Measurements from ENCODE around the gene CCDC136.

The CCDC136 gene

DNA sequence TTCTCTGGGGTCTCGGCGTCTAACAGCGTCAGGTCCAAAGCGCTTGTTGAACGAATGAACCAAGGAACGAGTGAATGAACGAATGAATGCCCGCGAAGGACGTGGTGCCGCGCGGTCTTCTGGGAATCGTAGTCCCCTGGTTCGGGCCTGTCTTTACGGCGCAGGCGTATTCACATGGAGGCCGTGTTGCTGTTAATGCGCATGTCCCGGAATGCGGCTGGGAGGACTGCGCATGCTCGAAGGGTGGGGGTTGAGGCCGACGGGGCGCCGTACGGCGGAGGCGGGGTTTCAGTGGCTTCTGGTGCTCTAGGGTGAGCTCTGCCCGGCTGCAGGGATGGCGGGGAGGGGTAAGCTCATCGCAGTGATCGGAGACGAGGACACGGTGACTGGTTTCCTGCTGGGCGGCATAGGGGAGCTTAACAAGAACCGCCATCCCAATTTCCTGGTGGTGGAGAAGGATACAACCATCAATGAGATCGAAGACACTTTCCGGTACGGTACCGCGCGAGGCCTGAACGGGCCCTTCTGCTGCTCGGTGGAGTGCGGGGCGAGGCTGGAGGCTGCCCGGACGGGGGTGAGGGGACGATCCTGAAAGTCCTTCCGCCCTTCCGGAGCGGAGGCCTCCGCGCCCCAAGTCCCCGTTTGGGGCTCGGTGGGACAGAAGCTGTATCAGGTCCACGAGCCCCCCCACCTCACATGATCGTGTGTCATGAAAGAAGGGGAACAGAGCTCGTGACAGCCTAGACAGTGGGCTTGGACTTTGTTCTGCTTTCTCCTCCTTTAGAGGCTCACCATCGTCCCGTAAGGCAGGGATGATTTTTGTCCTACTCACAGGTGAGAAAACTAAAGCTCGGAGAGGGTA lies 71.0 kb downstream of the CCDC136 start, which contains the start of gene ATP6V1F:
ATP6V1F (plus strand) TSS at position 286 of the 862 bp plus-strand sequence; CDS start at position 335, 49 bp downstream.
- H3K9me3 ChIP-seq (ENCODE audit: control insufficient read depth in 1 of 2, low read length in 2 of 2) = no peaks in the 10 kb centered on the region
- peaks cover 7 to 8% of the 10 kb centered on the region in 2 donors for H3K36me3 ChIP-seq (ENCODE audit: control insufficient read depth in 1 of 2, insufficient read depth in 2 of 2, low read length in 2 of 2)

DNA sequence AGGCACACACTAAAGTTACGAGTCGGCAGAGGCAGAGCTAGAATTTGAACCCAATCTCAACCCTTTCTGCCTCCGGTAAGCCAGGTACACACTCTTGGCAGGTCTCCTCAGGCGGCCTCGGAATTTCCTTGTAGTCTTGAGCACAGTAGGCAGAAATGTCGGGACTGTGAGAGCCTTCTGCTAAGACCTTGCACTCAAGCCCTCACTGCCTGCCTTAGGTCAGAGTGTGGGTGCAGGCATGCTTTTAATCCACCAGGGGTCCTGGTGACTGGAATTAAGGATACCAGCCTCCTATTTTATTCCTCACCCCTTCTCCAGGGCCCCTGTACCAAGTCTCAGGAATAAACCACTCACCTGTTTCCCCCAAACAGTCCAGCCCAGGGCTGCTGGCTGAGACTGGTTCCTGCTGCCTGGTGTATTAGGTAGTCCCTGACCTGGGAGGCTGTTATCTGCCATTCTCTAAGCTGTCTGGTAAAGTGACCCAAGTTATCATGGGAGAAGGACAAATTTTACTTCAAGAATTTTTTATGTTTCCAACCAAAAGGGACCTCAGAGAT lies 71.7 kb downstream of the CCDC136 start:
- H3K9me3 ChIP-seq (ENCODE audit: control insufficient read depth in 1 of 2, low read length in 2 of 2) = no peaks in the 10 kb centered on the region
- H3K4me3 ChIP-seq (ENCODE audit: low read depth in 1 of 2, low read length in 2 of 2) = peak overlapping the region; percentile 75 to 97
- peaks cover 7 to 8% of the 10 kb centered on the region in 2 donors for H3K36me3 ChIP-seq (ENCODE audit: control insufficient read depth in 1 of 2, insufficient read depth in 2 of 2, low read length in 2 of 2)
- H3K27me3 ChIP-seq (ENCODE audit: low read depth, low read length) = no peaks in the 10 kb centered on the region
- H3K4me1 ChIP-seq (ENCODE audit: control insufficient read depth in 1 of 2, insufficient read depth in 2 of 2, low read length in 2 of 2) = peaks cover 12 to 37% of the 10 kb centered on the region in 2 donors
- peak overlapping the region; percentile 85 for H3K27ac ChIP-seq (ENCODE audit: low read length)

More for the DNA sequence above, 71.0 kb downstream of the CCDC136 start, which contains the start of gene ATP6V1F:
- Histone ChIP-seq H3K4me1 (ENCODE audit: control insufficient read depth in 1 of 2, insufficient read depth in 2 of 2, low read length in 2 of 2) (peaks cover 12 to 34% of the 10 kb centered on the region in 2 donors), H3K27me3 (ENCODE audit: low read depth, low read length) (no peaks in the 10 kb centered on the region), H3K27ac (ENCODE audit: low read length) (peak within 1 kb of the TSS; percentile 85), H3K4me3 (ENCODE audit: low read depth in 1 of 2, low read length in 2 of 2) (peak within 1 kb of the TSS; percentile 75 to 97)

- Histone ChIP-seq H3K9me3 (ENCODE audit: control insufficient read depth in 1 of 2, low read length in 2 of 2) (no peaks in the 10 kb centered on the region), H3K36me3 (ENCODE audit: control insufficient read depth in 1 of 2, insufficient read depth in 2 of 2, low read length in 2 of 2) (peaks cover 7 to 8% of the 10 kb centered on the region in 2 donors), H3K4me3 (ENCODE audit: low read depth in 1 of 2, low read length in 2 of 2) (no peak overlapping the region), H3K27ac (ENCODE audit: low read length) (no peak overlapping the region), H3K4me1 (ENCODE audit: control insufficient read depth in 1 of 2, insufficient read depth in 2 of 2, low read length in 2 of 2) (peaks cover 8 to 36% of the 10 kb centered on the region in 2 donors), H3K27me3 (ENCODE audit: low read depth, low read length) (no peaks in the 10 kb centered on the region)
Measured at GRCh38 chr7:128865303-128865702, 73.5 kb downstream of the CCDC136 start.

GRCh38 chr7:128865996-128866877 lies 74.5 kb downstream of the CCDC136 start:
- Histone ChIP-seq H3K4me1 (ENCODE audit: control insufficient read depth in 1 of 2, insufficient read depth in 2 of 2, low read length in 2 of 2) (peaks cover 8 to 32% of the 10 kb centered on the region in 2 donors), H3K9me3 (ENCODE audit: control insufficient read depth in 1 of 2, low read length in 2 of 2) (no peaks in the 10 kb centered on the region), H3K27ac (ENCODE audit: low read length) (no peak overlapping the region), H3K4me3 (ENCODE audit: low read depth in 1 of 2, low read length in 2 of 2) (no peak overlapping the region), H3K27me3 (ENCODE audit: low read depth, low read length) (no peaks in the 10 kb centered on the region), H3K36me3 (ENCODE audit: control insufficient read depth in 1 of 2, insufficient read depth in 2 of 2, low read length in 2 of 2) (peaks cover 7 to 8% of the 10 kb centered on the region in 2 donors)

- Histone ChIP-seq H3K9me3 (ENCODE audit: control insufficient read depth in 1 of 2, low read length in 2 of 2) (no peaks in the 10 kb centered on the region), H3K27ac (ENCODE audit: low read length) (no peak overlapping the region), H3K36me3 (ENCODE audit: control insufficient read depth in 1 of 2, insufficient read depth in 2 of 2, low read length in 2 of 2) (peaks cover 7 to 8% of the 10 kb centered on the region in 2 donors), H3K27me3 (ENCODE audit: low read depth, low read length) (no peaks in the 10 kb centered on the region), H3K4me3 (ENCODE audit: low read depth in 1 of 2, low read length in 2 of 2) (no peak overlapping the region), H3K4me1 (ENCODE audit: control insufficient read depth in 1 of 2, insufficient read depth in 2 of 2, low read length in 2 of 2) (peaks cover 5 to 32% of the 10 kb centered on the region in 2 donors)
Measured at GRCh38 chr7:128867241-128867640, 75.5 kb downstream of the CCDC136 start.

- Histone ChIP-seq H3K27me3 (ENCODE audit: low read depth, low read length) (no peaks in the 10 kb centered on the region), H3K36me3 (ENCODE audit: control insufficient read depth in 1 of 2, insufficient read depth in 2 of 2, low read length in 2 of 2) (peaks cover 7 to 8% of the 10 kb centered on the region in 2 donors), H3K4me1 (ENCODE audit: control insufficient read depth in 1 of 2, insufficient read depth in 2 of 2, low read length in 2 of 2) (peaks cover 4 to 32% of the 10 kb centered on the region in 2 donors), H3K4me3 (ENCODE audit: low read depth in 1 of 2, low read length in 2 of 2) (no peak overlapping the region), H3K27ac (ENCODE audit: low read length) (no peak overlapping the region), H3K9me3 (ENCODE audit: control insufficient read depth in 1 of 2, low read length in 2 of 2) (no peaks in the 10 kb centered on the region)
Measured at GRCh38 chr7:128867842-128868623, 76.3 kb downstream of the CCDC136 start.

- Histone ChIP-seq H3K27ac (ENCODE audit: low read length) (no peak overlapping the region), H3K27me3 (ENCODE audit: low read depth, low read length) (no peaks in the 10 kb centered on the region), H3K4me1 (ENCODE audit: control insufficient read depth in 1 of 2, insufficient read depth in 2 of 2, low read length in 2 of 2) (peaks cover 1 to 28% of the 10 kb centered on the region in 2 donors), H3K9me3 (ENCODE audit: control insufficient read depth in 1 of 2, low read length in 2 of 2) (no peaks in the 10 kb centered on the region), H3K4me3 (ENCODE audit: low read depth in 1 of 2, low read length in 2 of 2) (peak overlapping the region; percentile 37 to 76), H3K36me3 (ENCODE audit: control insufficient read depth in 1 of 2, insufficient read depth in 2 of 2, low read length in 2 of 2) (peaks cover 7 to 8% of the 10 kb centered on the region in 2 donors)
Measured at GRCh38 chr7:128868624-128869137, 76.9 kb downstream of the CCDC136 start.

GRCh38 chr7:128869138-128869943 lies 77.6 kb downstream of the CCDC136 start:
- peaks cover 0 to 25% of the 10 kb centered on the region in 2 donors for H3K4me1 ChIP-seq (ENCODE audit: control insufficient read depth in 1 of 2, insufficient read depth in 2 of 2, low read length in 2 of 2)
- peaks cover 7 to 8% of the 10 kb centered on the region in 2 donors for H3K36me3 ChIP-seq (ENCODE audit: control insufficient read depth in 1 of 2, insufficient read depth in 2 of 2, low read length in 2 of 2)
- H3K27me3 ChIP-seq (ENCODE audit: low read depth, low read length) = no peaks in the 10 kb centered on the region
- H3K9me3 ChIP-seq (ENCODE audit: control insufficient read depth in 1 of 2, low read length in 2 of 2) = no peaks in the 10 kb centered on the region
- H3K4me3 ChIP-seq (ENCODE audit: low read depth in 1 of 2, low read length in 2 of 2) = peak overlapping the region; percentile 37 to 76
- no peak overlapping the region for H3K27ac ChIP-seq (ENCODE audit: low read length)

- Histone ChIP-seq H3K4me3 (ENCODE audit: low read depth in 1 of 2, low read length in 2 of 2) (peak overlapping the region; percentile 30 to 76), H3K36me3 (ENCODE audit: control insufficient read depth in 1 of 2, insufficient read depth in 2 of 2, low read length in 2 of 2) (peaks cover 7 to 8% of the 10 kb centered on the region in 2 donors), H3K27me3 (ENCODE audit: low read depth, low read length) (no peaks in the 10 kb centered on the region), H3K27ac (ENCODE audit: low read length) (no peak overlapping the region), H3K4me1 (ENCODE audit: control insufficient read depth in 1 of 2, insufficient read depth in 2 of 2, low read length in 2 of 2) (peaks cover 0 to 25% of the 10 kb centered on the region in 2 donors), H3K9me3 (ENCODE audit: control insufficient read depth in 1 of 2, low read length in 2 of 2) (no peaks in the 10 kb centered on the region)
Measured at GRCh38 chr7:128869944-128870285, 78.1 kb downstream of the CCDC136 start.

DNA sequence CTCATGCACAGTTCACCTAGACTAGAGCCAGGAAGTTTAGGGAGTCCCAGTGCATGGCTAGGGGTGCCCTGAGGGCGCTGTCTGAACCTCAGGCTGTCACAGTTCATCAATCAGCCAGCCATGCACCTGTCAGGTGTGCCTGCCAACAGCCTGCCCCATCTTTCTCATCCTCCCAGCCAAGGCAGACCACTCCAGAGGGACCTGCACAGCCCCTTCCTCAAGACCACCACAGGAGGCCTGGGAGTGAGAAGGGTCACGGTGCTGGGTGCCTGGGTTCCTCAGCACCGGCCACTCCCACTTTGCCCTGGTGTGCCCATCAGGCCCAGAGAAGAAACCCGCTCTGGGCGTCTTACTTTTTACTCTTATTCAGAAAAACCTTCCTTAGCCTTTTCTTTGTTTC lies 79.3 kb downstream of the CCDC136 start:
- Histone ChIP-seq H3K4me1 (ENCODE audit: control insufficient read depth in 1 of 2, insufficient read depth in 2 of 2, low read length in 2 of 2) (peaks cover 0 to 25% of the 10 kb centered on the region in 2 donors), H3K36me3 (ENCODE audit: control insufficient read depth in 1 of 2, insufficient read depth in 2 of 2, low read length in 2 of 2) (peaks cover 0 to under 1% of the 10 kb centered on the region in 2 donors), H3K4me3 (ENCODE audit: low read depth in 1 of 2, low read length in 2 of 2) (no peak overlapping the region), H3K27me3 (ENCODE audit: low read depth, low read length) (no peaks in the 10 kb centered on the region), H3K9me3 (ENCODE audit: control insufficient read depth in 1 of 2, low read length in 2 of 2) (no peaks in the 10 kb centered on the region), H3K27ac (ENCODE audit: low read length) (no peak overlapping the region)

Measured in muscle layer of duodenum (tissue), 2 donors.